Epithelial cell of esophagus (primary cell): Measurements from ENCODE around the gene MAPKAPK2.

Experiments
- DNase-seq: peaks from one replicate; pipeline ENCODE4 v3.0.0; 2010; ENCODE audit warnings: low read depth
- H3K4me3 ChIP-seq: 2 replicates; pipeline ENCODE4 v1.5.1; 2011; ENCODE audit warnings: mild to moderate bottlenecking, low read length, control low read depth
- CTCF ChIP-seq: IDR thresholded peaks from 2 replicates; pipeline ENCODE4 v1.5.1; 2011; ENCODE audit warnings: low read depth, mild to moderate bottlenecking, low read length, control low read depth, inconsistent platforms; ENCODE audit not compliant: insufficient read depth; ENCODE audit errors: missing control alignments

The MAPKAPK2 gene

GRCh38 chr1:206654828-206655227, 29.9 kb upstream of the MAPKAPK2 start:
- DNase-seq: no peak
- H3K4me3 ChIP-seq: no peak overlapping the region
- no peak for TF ChIP-seq CTCF

GRCh38 chr1:206655471-206655882, 29.2 kb upstream of the MAPKAPK2 start:
- TF ChIP-seq CTCF: no peak
- H3K4me3 ChIP-seq: no peak overlapping the region
- no peak for DNase-seq

- no peak overlapping the region for H3K4me3 ChIP-seq
- no peak for TF ChIP-seq CTCF
- DNase-seq: no peak
These were observed 27.8 kb upstream of the MAPKAPK2 start for GRCh38 chr1:206656936-206657335.

- no peak overlapping the region for H3K4me3 ChIP-seq
- no peak for TF ChIP-seq CTCF
- no peak for DNase-seq
These were observed 27.0 kb upstream of the MAPKAPK2 start for GRCh38 chr1:206657751-206658150.

- no peak for DNase-seq
- no peak overlapping the region for H3K4me3 ChIP-seq
- TF ChIP-seq CTCF: peak; percentile 55
These were observed 26.3 kb upstream of the MAPKAPK2 start for GRCh38 chr1:206658264-206658980.

- TF ChIP-seq CTCF: no peak
- DNase-seq: no peak
- no peak overlapping the region for H3K4me3 ChIP-seq
These were observed 25.8 kb upstream of the MAPKAPK2 start for GRCh38 chr1:206658981-206659273.

DNA sequence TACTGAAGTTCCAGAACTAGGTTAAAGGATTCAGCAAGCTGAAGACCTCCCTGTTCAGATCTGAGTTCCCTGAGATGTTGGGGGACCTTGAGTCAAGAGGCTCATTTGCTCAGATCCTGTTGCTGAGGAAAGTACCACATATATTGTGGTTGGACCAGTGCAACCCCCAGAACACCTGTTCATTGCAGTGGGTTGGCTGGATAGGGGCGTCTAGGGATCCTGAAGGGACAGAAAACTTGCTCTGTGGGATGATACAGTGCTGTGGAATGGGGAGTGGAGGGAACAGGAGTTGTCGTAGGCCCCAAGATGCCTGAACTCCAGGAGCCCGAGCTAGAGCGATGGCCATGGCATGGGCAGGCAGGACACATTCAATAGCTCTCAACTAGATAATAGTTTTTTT, 24.6 kb upstream of the MAPKAPK2 start:
- no peak overlapping the region for H3K4me3 ChIP-seq
- no peak for TF ChIP-seq CTCF
- no peak for DNase-seq
